K562 (cell line): ENCODE data around the gene RBM20. TPM values are rescaled to one million over a fixed set of nuclear protein-coding genes. Genes with fewer than 3 reads are reported as not detected.

ENCODE experiments used
- ATAC-seq: fragments of 200-7000 bp; cut with Tn5 transposase; 3 replicates; pipeline ENCODE4 v1.9.1; 2020; ENCODE audit warnings: moderate library complexity
- BruUV-seq: library from RNA; stranded (reverse); fragments of 400-500 nt; replicated peaks from 2 replicates; lab custom pipeline; 2021; lab: Mats Ljungman, UMichigan
- CTCF ChIA-PET: fragments of 300-600 bp; formaldehyde crosslinking; extraction: SDS; loops from one replicate; lab custom pipeline; 2021; ENCODE audit warnings: low intra/inter-chr PET ratio; lab: Yijun Ruan, JAX
- POLR2A ChIA-PET: fragments of 300-600, 350-650 bp; sonication (Branson Sonifier 250); formaldehyde crosslinking; extraction: SDS; loops from one replicate; lab custom pipeline; 2021; ENCODE audit warnings: antibody characterized with exemption, inconsistent platforms; lab: Yijun Ruan, JAX
- DNase-seq, 4 experiments: peaks; one replicate each; pipeline versions ENCODE4 v3.0.0 to v3.0.0-alpha.2; 2011 to 2018; ENCODE audit warnings: low spot score in 3 of 4, mixed read lengths in 3 of 4; ENCODE audit errors: extremely low read depth in 1 of 4
- FAIRE-seq: peaks from 2 replicates; lab custom pipeline; 2011; peaks lifted over from hg19 to GRCh38; lab: Jason Lieb, UNC
- H2AFZ ChIP-seq: 2 replicates; pipeline ENCODE4 v1.6.0; 2011; ENCODE audit warnings: low read depth, low read length, control low read depth, inconsistent platforms
- H3K27ac ChIP-seq: fragments of 200-600 bp; 3 replicates; pipeline ENCODE4 v1.8.0; 2011; ENCODE audit warnings: low read depth, mild to moderate bottlenecking, control low read depth, inconsistent platforms, low read length, moderate library complexity, mixed read lengths; ENCODE audit errors: extremely low read depth
- H3K27me3 ChIP-seq, 2 experiments: fragments of 300-600 bp in 1 of 2; 2 replicates in 1 of 2; 3 replicates in 1 of 2; pipeline versions ENCODE4 v1.6.0 to v1.8.0; 2011; ENCODE audit warnings: inconsistent platforms in 2 of 2, low read length in 2 of 2, mild to moderate bottlenecking in 1 of 2, mixed read lengths in 1 of 2, moderate library complexity in 1 of 2; ENCODE audit not compliant: control insufficient read depth in 2 of 2, insufficient read depth in 2 of 2
- H3K36me3 ChIP-seq: fragments of 300-600 bp; 3 replicates; pipeline ENCODE4 v1.8.0; 2011; ENCODE audit warnings: mild to moderate bottlenecking, low read length, inconsistent platforms; ENCODE audit not compliant: control insufficient read depth, insufficient read depth
- H3K4me1 ChIP-seq, 2 experiments: fragments of 200-600 bp in 1 of 2; replicated peaks in 1 of 2; 2 replicates in 1 of 2; 3 replicates in 1 of 2; pipeline versions ENCODE4 v1.5.1 to v1.8.0; 2011; ENCODE audit warnings: inconsistent platforms in 2 of 2, low read length in 2 of 2, mild to moderate bottlenecking in 1 of 2, mixed read lengths in 1 of 2, moderate library complexity in 1 of 2; ENCODE audit not compliant: control insufficient read depth in 2 of 2, insufficient read depth in 2 of 2
- H3K4me2 ChIP-seq: 2 replicates; pipeline ENCODE4 v1.6.1; 2011; ENCODE audit warnings: low read length, control low read depth, inconsistent platforms, mixed read lengths; ENCODE audit not compliant: insufficient read depth
- H3K4me3 ChIP-seq: fragments of 200-600 bp; sonication (generic), shearing (Covaris generic); 2 replicates; pipeline ENCODE4 v1.5.1; 2016; ENCODE audit warnings: control low read depth, inconsistent platforms
- H3K79me2 ChIP-seq: fragments of 200-600 bp; 3 replicates; pipeline ENCODE4 v1.8.0; 2011; ENCODE audit warnings: low read length, inconsistent platforms; ENCODE audit not compliant: control insufficient read depth, insufficient read depth
- H3K9ac ChIP-seq, 2 experiments: 2 replicates each; pipeline versions ENCODE4 v1.6.0 to v1.6.1; 2011; ENCODE audit warnings: low read depth in 2 of 2, low read length in 2 of 2, control low read depth in 1 of 2, inconsistent platforms in 1 of 2, mild to moderate bottlenecking in 1 of 2, mixed read lengths in 1 of 2; ENCODE audit not compliant: insufficient read depth in 1 of 2
- H3K9me1 ChIP-seq: one replicate; pipeline ENCODE4 v1.6.0; 2011; ENCODE audit warnings: inconsistent platforms, mild to moderate bottlenecking, low read length, moderate library complexity; ENCODE audit not compliant: control insufficient read depth, insufficient read depth
- H3K9me3 ChIP-seq: replicated peaks from 2 replicates; pipeline ENCODE4 v1.5.1; 2011; ENCODE audit warnings: low read depth, low read length, inconsistent platforms; ENCODE audit not compliant: control insufficient read depth, insufficient read depth
- H4K20me1 ChIP-seq: replicated peaks from 2 replicates; pipeline ENCODE4 v1.6.1; 2011; ENCODE audit warnings: low read length, inconsistent platforms, mixed read lengths; ENCODE audit not compliant: control insufficient read depth, insufficient read depth
- ETS2 ChIP-seq: IDR thresholded peaks from 2 replicates; pipeline ENCODE4 v1.6.1; 2016; ENCODE audit warnings: borderline replicate concordance, missing genetic modification characterization, mild to moderate bottlenecking, moderate library complexity, missing compliant biosample characterization; ENCODE audit not compliant: poor library complexity, severe bottlenecking
- HCFC1 ChIP-seq: IDR thresholded peaks from 2 replicates; pipeline ENCODE4 v1.6.1; 2012; ENCODE audit warnings: low read depth, low read length, improper control_type of control experiment
- LARP7 ChIP-seq: fragments of 450-650 bp; IDR thresholded peaks from 2 replicates; pipeline ENCODE4 v1.6.1; 2016
- NFATC3 ChIP-seq: fragments of 450-650 bp; IDR thresholded peaks from 2 replicates; pipeline ENCODE4 v1.6.1; 2017; ENCODE audit warnings: mild to moderate bottlenecking
- POLR3G ChIP-seq: IDR thresholded peaks from 2 replicates; pipeline ENCODE4 v1.6.1; 2011; ENCODE audit not compliant: insufficient read length, insufficient replicate concordance; ENCODE audit errors: extremely low read depth
- ZNF23 ChIP-seq: fragments of 250-450 bp; sonication (Bioruptor Pico); IDR thresholded peaks from 2 replicates; pipeline ENCODE4 v1.4.0; 2020; ENCODE audit warnings: mild to moderate bottlenecking
- ZNF431 ChIP-seq: sonication (generic); formaldehyde crosslinking; IDR thresholded peaks from 2 replicates; pipeline ENCODE4 v1.8.0; 2022; ENCODE audit warnings: mild to moderate bottlenecking, missing genetic modification reagents
- WGBS: fragments of 100-300 bp; shearing (Covaris generic); methylation state at CpG from one replicate; pipeline ENCODE4 v1.1.6; 2016; ENCODE audit warnings: low coverage, mixed read lengths; ENCODE audit not compliant: insufficient coverage; ENCODE audit errors: missing lambda C conversion rate; 5-methylcytosine and 5-hydroxymethylcytosine counted together
- in situ Hi-C: fragments of 300-500 bp; cut with MboI; formaldehyde crosslinking; loops from 4 replicates; pipeline ENCODE4 v1.15.0; 2018; ENCODE audit warnings: inconsistent platforms, mixed read lengths
- intact Hi-C: fragments of 100-400 bp; cut with micrococcal nuclease; formaldehyde crosslinking; loops from 2 replicates; pipeline ENCODE4 v1.14.2; 2022
- polyA plus RNA-seq, 8 experiments: library from polyadenylated mRNA; depleted of rRNA in 4 of 8; stranded (reverse) in 5 of 8; unstranded in 3 of 8; fragments of >200 nt; fragmentation: Nextera tagmentation in 2 of 8; fragmentation: Illumina TruSeq in 1 of 8; extraction: Ambion mirVana in 2 of 8; extraction: Trizol in 1 of 8; gene quantifications; 2 replicates each; pipeline versions ENCODE4 v1.2.1 to v1.2.3, GENCODE V29; 2011 to 2014; ENCODE audit warnings: inconsistent platforms in 1 of 8, missing spikeins in 1 of 8
- total RNA-seq, 7 experiments: library from RNA; depleted of rRNA in 6 of 7; stranded (reverse); fragments of >200 nt in 6 of 7; fragmentation: Illumina TruSeq in 2 of 7; extraction: Trizol in 2 of 7; gene quantifications; 2 replicates each; pipeline versions ENCODE4 v1.2.1 to v1.2.3, GENCODE V29; 2011 to 2021; ENCODE audit warnings: low replicate concordance in 1 of 7
- TF ChIP-seq, protein P1 (sequence below): fragments of 250-450 bp; sonication (Bioruptor Pico); IDR thresholded peaks from 2 replicates; pipeline ENCODE4 v1.4.0; 2020

Gene RBM20
- total and polyA plus RNA-seq, 9 of the 15 experiments (the other 6 are each of a cell fraction or from before 2014, with no cell fraction given): 0.63 to 5.7 (median 3.2) TPM

GRCh38 chr10:110772454-110773025 is 128.4 kb downstream of the RBM20 start:
- TF ChIP-seq ZNF431 (CRISPR knock-in tag) (no peak), POLR3G (no peak), ZNF23 (no peak), NFATC3 (no peak), ETS2 (tag) (no peak), HCFC1 (no peak), LARP7 (no peak)
- TF ChIP-seq, protein P1, sequence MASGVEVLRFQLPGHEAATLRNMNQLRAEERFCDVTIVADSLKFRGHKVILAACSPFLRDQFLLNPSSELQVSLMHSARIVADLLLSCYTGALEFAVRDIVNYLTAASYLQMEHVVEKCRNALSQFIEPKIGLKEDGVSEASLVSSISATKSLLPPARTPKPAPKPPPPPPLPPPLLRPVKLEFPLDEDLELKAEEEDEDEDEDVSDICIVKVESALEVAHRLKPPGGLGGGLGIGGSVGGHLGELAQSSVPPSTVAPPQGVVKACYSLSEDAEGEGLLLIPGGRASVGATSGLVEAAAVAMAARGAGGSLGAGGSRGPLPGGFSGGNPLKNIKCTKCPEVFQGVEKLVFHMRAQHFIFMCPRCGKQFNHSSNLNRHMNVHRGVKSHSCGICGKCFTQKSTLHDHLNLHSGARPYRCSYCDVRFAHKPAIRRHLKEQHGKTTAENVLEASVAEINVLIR (CRISPR knock-in tag): no peak
- FAIRE-seq (no peak), ATAC-seq (no peak), DNase-seq (no peak)
- H4K20me1 ChIP-seq: no peaks in the 10 kb centered on the region
- peaks cover 9 to 45% of the 10 kb centered on the region in 2 experiments; a peak in 4 of 5 replicates for H3K4me1 ChIP-seq
- ChIA-PET POLR2A (no interaction called here), CTCF (no interaction called here)
- no TSS peak for BruUV-seq
- peak overlapping the region; percentile 93 for H3K27ac ChIP-seq
- no peaks in the 10 kb centered on the region for H3K9me1 ChIP-seq
- no peak overlapping the region for H3K4me3 ChIP-seq
- in situ Hi-C loops (no loop called here), intact Hi-C loops (loop anchor here (10.0 kb wide), 1 partner anchor 458 kb away; no protein-coding TSS in a partner anchor)
- H3K27me3 ChIP-seq: no peaks in the 10 kb centered on the region
- peaks cover 35% of the 10 kb centered on the region; the same call in 2 of the 3 replicates for H3K79me2 ChIP-seq
- 62% methylated on average over 3 of the region's 3 CpGs for WGBS
- no peaks in the 10 kb centered on the region for H3K9me3 ChIP-seq
- peak overlapping the region in 1 of 2 experiments; percentile 68; a peak in 2 of 4 replicates for H3K9ac ChIP-seq
- no peak overlapping the region for H2AFZ ChIP-seq
- H3K4me2 ChIP-seq: peak overlapping the region; percentile 27; the same call in 1 of the 2 replicates
- H3K36me3 ChIP-seq: no peaks in the 10 kb centered on the region
